ENCODE data around the gene CHRM4. TPM values are rescaled to one million over a fixed set of nuclear protein-coding genes. Genes with fewer than 3 reads are reported as not detected.

Gene CHRM4
- total RNA-seq (2016; rRNA removed; fragmentation: Illumina TruSeq; extraction: Trizol) (0.13 TPM in 1 of 2 replicates, not detected in the other), polyA plus RNA-seq (2011; rRNA removed) (0.21 and 0.22 TPM in 2 replicates), polyA minus RNA-seq (2011; rRNA and poly(A)+ RNA removed; ENCODE audit: low replicate concordance) (0.58 and 0.90 TPM in 2 replicates), Bru-seq, nascent RNA (percentile 20 among the genes with signal in this experiment), BruChase-seq, experiment 1, labeled RNA remaining after a 6-hour chase (percentile 30 among the genes with signal in this experiment), BruChase-seq, experiment 2, labeled RNA remaining after a 2-hour chase (percentile 36 among the genes with signal in this experiment)
- not detected in 2 replicates for total RNA-seq (2016; cell fraction: cytosol; rRNA removed; fragmentation: Illumina TruSeq; extraction: Trizol; ENCODE audit: low read depth)
- total RNA-seq (2016; cell fraction: insoluble cytoplasmic fraction; rRNA removed; fragmentation: Illumina TruSeq; extraction: Trizol): 0.11 TPM in 1 of 2 replicates, not detected in the other
- 0.15 TPM in 1 of 2 replicates, not detected in the other for total RNA-seq (2016; cell fraction: membrane; rRNA removed; fragmentation: Illumina TruSeq; extraction: Trizol)
- total RNA-seq (2016; cell fraction: nucleus; rRNA removed; fragmentation: Illumina TruSeq; extraction: Trizol): 0.25 TPM in 1 of 2 replicates, not detected in the other
- polyA plus RNA-seq (2011; cell fraction: cytosol; rRNA removed): 0.12 and 0.19 TPM in 2 replicates
- polyA plus RNA-seq (2011; cell fraction: nucleus; rRNA removed): 0.43 and 0.85 TPM in 2 replicates
- 0.27 TPM in 1 of 2 replicates, not detected in the other for polyA plus RNA-seq (2012)
- polyA plus RNA-seq (2016; cell fraction: cytosol; fragmentation: Illumina TruSeq; extraction: Trizol; ENCODE audit: low read depth): 0.08 TPM in 1 of 2 replicates, not detected in the other
- polyA plus RNA-seq (2016; cell fraction: insoluble cytoplasmic fraction; fragmentation: Illumina TruSeq; extraction: Trizol; ENCODE audit: low read depth): 0.15 TPM in 1 of 2 replicates, not detected in the other
- 0.21 TPM in 1 of 2 replicates, not detected in the other for polyA plus RNA-seq (2016; cell fraction: membrane; fragmentation: Illumina TruSeq; extraction: Trizol; ENCODE audit: low read depth)
- polyA plus RNA-seq (2016; cell fraction: nucleus; fragmentation: Illumina TruSeq; extraction: Trizol; ENCODE audit: insufficient read depth, low read depth): 0.41 TPM in 1 of 2 replicates, not detected in the other
- polyA minus RNA-seq (2011; cell fraction: cytosol; rRNA and poly(A)+ RNA removed): not detected in 2 replicates
- polyA minus RNA-seq (2011; cell fraction: nucleus; rRNA and poly(A)+ RNA removed): 0.50 and 0.52 TPM in 2 replicates
- long read RNA-seq, experiment 1: 0 reads
- long read RNA-seq, experiment 2: 0 reads

DNA sequence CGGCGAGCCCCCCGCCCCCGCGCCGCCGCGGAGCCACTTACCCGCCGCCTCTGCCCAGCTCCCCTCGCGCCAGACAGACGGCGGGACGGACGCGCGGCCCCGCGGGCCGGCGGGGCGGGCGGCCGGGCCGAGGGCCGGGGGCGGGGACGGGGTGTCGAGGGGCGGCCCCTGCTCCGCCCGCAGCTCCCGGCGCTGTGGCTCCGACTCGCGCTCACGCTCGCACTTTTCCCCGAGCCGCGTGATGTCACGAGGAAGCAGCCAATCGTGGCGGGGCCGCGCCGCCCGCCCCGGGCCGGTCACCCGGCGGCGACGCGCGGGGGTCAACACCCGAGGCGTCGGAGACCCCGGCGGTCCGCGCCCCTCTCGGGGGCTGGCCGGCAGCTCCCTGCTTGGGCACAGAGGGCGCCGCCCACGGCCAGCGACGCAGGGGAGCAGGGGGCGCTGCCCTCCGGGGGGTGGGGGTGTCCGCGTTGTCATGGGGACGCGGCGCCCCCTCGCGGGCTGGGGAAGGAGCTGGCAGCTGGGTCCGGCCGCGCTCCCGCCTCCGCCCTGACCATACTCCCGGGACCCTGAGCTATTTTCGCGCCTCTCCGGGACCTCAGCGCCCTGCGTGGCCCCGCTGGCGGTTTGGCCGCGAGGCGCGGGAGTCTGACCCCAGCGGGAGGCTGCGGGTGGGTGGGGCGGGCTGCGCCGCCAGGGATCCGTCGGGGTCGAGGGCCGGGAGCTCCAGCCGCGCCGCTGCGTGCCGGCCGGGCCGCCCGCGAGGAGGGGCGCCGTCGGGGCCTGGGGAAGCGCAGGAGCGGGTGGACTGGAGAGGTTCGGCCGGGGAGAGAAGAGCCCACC lies at the start of gene CHRM4:
TSS of gene CHRM4 (minus strand) at position 199 of the 843 bp plus-strand sequence. CDS start 5,219 bp downstream, outside the sequence.
- ChIA-PET CTCF (ENCODE audit: low intra/inter-chr PET ratio, low total read pairs) (no interaction called here), POLR2A (interaction anchor here (0.9 to 2.0 kb wide), 6 partner anchors 9 to 220 kb away, joined by 3 to 9 read pairs (median 4); no protein-coding TSS in a partner anchor)
- Histone ChIP-seq H3K4me3 (replicated peaks in 1 of 3; ENCODE audit: insufficient read depth in 1 of 3, low read depth in 2 of 3, low read length in 3 of 3) (peak within 1 kb of the TSS; percentile 52 to 82 (median 58)), H3K36me3 (replicated peaks in 1 of 2; ENCODE audit: control insufficient read depth in 1 of 2, insufficient read depth in 2 of 2, low read length in 2 of 2) (peaks cover 0 to 7% of the 10 kb centered on the region in 2 experiments; a peak in 1 of 5 replicates), H3K9me3 (ENCODE audit: low read length) (no peaks in the 10 kb centered on the region), H3K79me2 (ENCODE audit: insufficient read depth, low read length) (no peaks in the 10 kb centered on the region), H4K20me1 (ENCODE audit: insufficient read depth, low read length) (peaks cover 15% of the 10 kb centered on the region), H3K4me2 (ENCODE audit: low read depth, low read length) (peak within 1 kb of the TSS; percentile 97), H3K27me3 (ENCODE audit: control insufficient read depth in 1 of 2, insufficient read depth in 2 of 2, low read length in 2 of 2) (peaks cover 13 to 36% of the 10 kb centered on the region in 2 experiments), H3K4me1 (ENCODE audit: insufficient read depth, low read length) (peaks cover 47% of the 10 kb centered on the region), H2AFZ (ENCODE audit: low read length) (no peak within 1 kb of the TSS), H3K9ac (ENCODE audit: insufficient read depth, low read depth, low read length) (no peak within 1 kb of the TSS), H3K27ac (ENCODE audit: extremely low read length, insufficient read depth, low read length) (no peak within 1 kb of the TSS)
- in situ Hi-C loops (cut with HindIII; ENCODE audit: extremely low pct_ligation_motif_present, low pct_unique_long_range_greater_than_20kb): no loop called here
- FAIRE-seq: no peak
- intact Hi-C loops (cut with micrococcal nuclease; ENCODE audit: unreplicated experiment): no loop called here
- WGBS (ENCODE audit: low lambda C conversion rate): no CpG with 5 or more reads among the region's 123 CpGs
- peak; percentile 24 for DNase-seq (ENCODE audit: low spot score)
- no TSS peak for BruUV-seq (replicated peaks)
- ATAC-seq: peak; percentile 17
- TF ChIP-seq HBP1 (CRISPR knock-in tag; IDR thresholded peaks at IDR 0.05; ENCODE audit: low read depth) (0 out of 2 replicates have a peak, but pooled peaks have one; percentile 57), NFKB2 (CRISPR knock-in tag; IDR thresholded peaks at IDR 0.05; ENCODE audit: borderline replicate concordance) (no peak), TRIM24 (CRISPR knock-in tag; IDR thresholded peaks at IDR 0.05) (no peak), CREB1 (IDR thresholded peaks at IDR 0.05) (peak; percentile 15; the same call in 1 of the 2 replicates), CREB1 (CRISPR knock-in tag; IDR thresholded peaks at IDR 0.05) (no peak), ZMYM3 (CRISPR knock-in tag; IDR thresholded peaks at IDR 0.05) (no peak), PRMT3 (CRISPR knock-in tag; IDR thresholded peaks at IDR 0.05; ENCODE audit: borderline replicate concordance, low read depth) (no peak)
- TF ChIP-seq, protein P1, sequence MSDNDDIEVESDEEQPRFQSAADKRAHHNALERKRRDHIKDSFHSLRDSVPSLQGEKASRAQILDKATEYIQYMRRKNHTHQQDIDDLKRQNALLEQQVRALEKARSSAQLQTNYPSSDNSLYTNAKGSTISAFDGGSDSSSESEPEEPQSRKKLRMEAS (IDR thresholded peaks at IDR 0.05): peak; percentile 30; the same call in 1 of the 2 replicates
- TF ChIP-seq, protein P2, sequence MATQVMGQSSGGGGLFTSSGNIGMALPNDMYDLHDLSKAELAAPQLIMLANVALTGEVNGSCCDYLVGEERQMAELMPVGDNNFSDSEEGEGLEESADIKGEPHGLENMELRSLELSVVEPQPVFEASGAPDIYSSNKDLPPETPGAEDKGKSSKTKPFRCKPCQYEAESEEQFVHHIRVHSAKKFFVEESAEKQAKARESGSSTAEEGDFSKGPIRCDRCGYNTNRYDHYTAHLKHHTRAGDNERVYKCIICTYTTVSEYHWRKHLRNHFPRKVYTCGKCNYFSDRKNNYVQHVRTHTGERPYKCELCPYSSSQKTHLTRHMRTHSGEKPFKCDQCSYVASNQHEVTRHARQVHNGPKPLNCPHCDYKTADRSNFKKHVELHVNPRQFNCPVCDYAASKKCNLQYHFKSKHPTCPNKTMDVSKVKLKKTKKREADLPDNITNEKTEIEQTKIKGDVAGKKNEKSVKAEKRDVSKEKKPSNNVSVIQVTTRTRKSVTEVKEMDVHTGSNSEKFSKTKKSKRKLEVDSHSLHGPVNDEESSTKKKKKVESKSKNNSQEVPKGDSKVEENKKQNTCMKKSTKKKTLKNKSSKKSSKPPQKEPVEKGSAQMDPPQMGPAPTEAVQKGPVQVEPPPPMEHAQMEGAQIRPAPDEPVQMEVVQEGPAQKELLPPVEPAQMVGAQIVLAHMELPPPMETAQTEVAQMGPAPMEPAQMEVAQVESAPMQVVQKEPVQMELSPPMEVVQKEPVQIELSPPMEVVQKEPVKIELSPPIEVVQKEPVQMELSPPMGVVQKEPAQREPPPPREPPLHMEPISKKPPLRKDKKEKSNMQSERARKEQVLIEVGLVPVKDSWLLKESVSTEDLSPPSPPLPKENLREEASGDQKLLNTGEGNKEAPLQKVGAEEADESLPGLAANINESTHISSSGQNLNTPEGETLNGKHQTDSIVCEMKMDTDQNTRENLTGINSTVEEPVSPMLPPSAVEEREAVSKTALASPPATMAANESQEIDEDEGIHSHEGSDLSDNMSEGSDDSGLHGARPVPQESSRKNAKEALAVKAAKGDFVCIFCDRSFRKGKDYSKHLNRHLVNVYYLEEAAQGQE (IDR thresholded peaks at IDR 0.05; ENCODE audit: borderline replicate concordance in 1 of 2, low read depth in 1 of 2, low read length in 2 of 2): peak in 1 of 2 experiments; percentile 57; a peak in 1 of 4 replicates
